ENCODE measurements around the gene THSD4. TPM values are rescaled to one million over a fixed set of nuclear protein-coding genes. Genes with fewer than 3 reads are reported as not detected.

The THSD4 gene
- total RNA-seq (2012; rRNA removed) (25.5 and 31.1 TPM in 2 replicates), polyA plus RNA-seq (2012; rRNA removed) (30.5 and 31.1 TPM in 2 replicates), Bru-seq, nascent RNA (percentile 95 among the genes with signal in this experiment), BruChase-seq, experiment 1, labeled RNA remaining after a 6-hour chase (percentile 93 among the genes with signal in this experiment), BruChase-seq, experiment 2, labeled RNA remaining after a 2-hour chase (percentile 96 among the genes with signal in this experiment)
- polyA plus RNA-seq (2012; cell fraction: cytosol; rRNA removed) = 21.7 and 44.3 TPM in 2 replicates
- polyA plus RNA-seq (2012; cell fraction: nucleus; rRNA removed; ENCODE audit: low replicate concordance) = 38.0 and 45.5 TPM in 2 replicates
- long read RNA-seq, partial matches to known transcripts = 46 of 98 reads
- long read RNA-seq, other reads (novel, unspliced or antisense) = 52 of 98 reads

- H2BK20ac ChIP-seq (ENCODE audit: low read depth, low read length) = peak within 1 kb of the TSS; percentile 82
Observed at GRCh38 chr15:71114887-71115566, at the start of gene THSD4. Gene THSD4, plus strand, starts transcription at chr15:71115471.

More at GRCh38 chr15:71114887-71115566, at the start of gene THSD4:
- Histone ChIP-seq H3K23ac (ENCODE audit: low read depth, low read length) (peak within 1 kb of the TSS; percentile 92), H3K4ac (ENCODE audit: low read depth, low read length) (peak within 1 kb of the TSS; percentile 82), H2AK9ac (replicated peaks; ENCODE audit: low read depth, low read length, poor library complexity) (peak within 1 kb of the TSS; percentile 94), H2BK120ac (ENCODE audit: low read depth, low read length) (peak within 1 kb of the TSS; percentile 97), H2AFZ (replicated peaks; ENCODE audit: low read length, poor library complexity) (peak within 1 kb of the TSS; percentile 88), H4K20me1 (ENCODE audit: insufficient read depth, low read length) (no peaks in the 10 kb centered on the region), H3K9ac (ENCODE audit: low read depth, low read length) (peak within 1 kb of the TSS; percentile 77), H2BK5ac (ENCODE audit: low read depth, low read length, poor library complexity, severe bottlenecking) (peak within 1 kb of the TSS; percentile 91), H3K9me3 (ENCODE audit: control insufficient read depth, insufficient read depth, low read length) (no peaks in the 10 kb centered on the region), H3K4me1 (ENCODE audit: control insufficient read depth, insufficient read depth, low read length) (peaks cover 19% of the 10 kb centered on the region), H3K9me1 (ENCODE audit: insufficient read depth, low read length) (peaks cover 10% of the 10 kb centered on the region), H2AK5ac (ENCODE audit: low read depth, low read length) (peak within 1 kb of the TSS; percentile 93), H3K27ac (ENCODE audit: insufficient read depth, low read length) (peak within 1 kb of the TSS; percentile 92), H4K8ac (ENCODE audit: low read depth in 2 of 2, low read length in 2 of 2) (peak within 1 kb of the TSS; percentile 72 to 89), H3K56ac (ENCODE audit: extremely low read depth, insufficient read depth, low read length) (peak within 1 kb of the TSS; percentile 67), H3K27me3 (ENCODE audit: control insufficient read depth, insufficient read depth, low read length) (no peaks in the 10 kb centered on the region), H2BK15ac (ENCODE audit: low read depth, low read length) (peak within 1 kb of the TSS; percentile 80; the same call in 2 of the 3 replicates), H3K36me3 (ENCODE audit: control insufficient read depth, insufficient read depth, low read length) (peaks cover 3% of the 10 kb centered on the region; the same call in 1 of the 2 replicates), H3K4me3 (ENCODE audit: insufficient read depth, low read depth, low read length) (peak within 1 kb of the TSS; percentile 96), H4K5ac (ENCODE audit: low read depth, low read length) (peak within 1 kb of the TSS; percentile 89), H3K79me1 (ENCODE audit: low read depth in 1 of 2, low read length in 2 of 2) (peaks cover 23 to 48% of the 10 kb centered on the region in 2 experiments), H3K4me2 (ENCODE audit: low read depth, low read length) (peak within 1 kb of the TSS; percentile 82), H3K18ac (ENCODE audit: low read depth, low read length) (peak within 1 kb of the TSS; percentile 86), H4K91ac (ENCODE audit: insufficient read depth, low read depth, low read length) (peak within 1 kb of the TSS; percentile 86), H3K14ac (replicated peaks; ENCODE audit: low read depth, low read length) (peak within 1 kb of the TSS; percentile 93)
- in situ Hi-C loops (cut with MboI; ENCODE audit: low sequenced_read_pairs) (loop anchor here (5.0 kb wide), 3 partner anchors 103 to 692 kb away; no protein-coding TSS in a partner anchor), intact Hi-C loops (cut with micrococcal nuclease) (loop anchor here (1.0 to 5.0 kb wide), 3 partner anchors 102 to 325 kb away; no protein-coding TSS in a partner anchor), dilution Hi-C loops (cut with HindIII; ENCODE audit: low sequenced_read_pairs, unreplicated experiment) (no loop called here)
- TF ChIP-seq MAZ (IDR thresholded peaks at IDR 0.05; ENCODE audit: borderline replicate concordance, low read depth, low read length) (peak; percentile 91), FOS (IDR thresholded peaks at IDR 0.05; ENCODE audit: low read depth, low read length) (0 out of 2 replicates have a peak, but pooled peaks have one; percentile 2), NFE2L2 (IDR thresholded peaks at IDR 0.05; ENCODE audit: low read depth, low read length) (no peak), RAD21 (IDR thresholded peaks at IDR 0.05; ENCODE audit: low read length) (peak; percentile 76), SMC3 (IDR thresholded peaks at IDR 0.05; ENCODE audit: low read depth, low read length) (peak; percentile 81), BHLHE40 (IDR thresholded peaks at IDR 0.05; ENCODE audit: low read depth, low read length) (no peak), MAFK (IDR thresholded peaks at IDR 0.05; ENCODE audit: low read depth, low read length) (no peak)
- TF ChIP-seq, protein P1, sequence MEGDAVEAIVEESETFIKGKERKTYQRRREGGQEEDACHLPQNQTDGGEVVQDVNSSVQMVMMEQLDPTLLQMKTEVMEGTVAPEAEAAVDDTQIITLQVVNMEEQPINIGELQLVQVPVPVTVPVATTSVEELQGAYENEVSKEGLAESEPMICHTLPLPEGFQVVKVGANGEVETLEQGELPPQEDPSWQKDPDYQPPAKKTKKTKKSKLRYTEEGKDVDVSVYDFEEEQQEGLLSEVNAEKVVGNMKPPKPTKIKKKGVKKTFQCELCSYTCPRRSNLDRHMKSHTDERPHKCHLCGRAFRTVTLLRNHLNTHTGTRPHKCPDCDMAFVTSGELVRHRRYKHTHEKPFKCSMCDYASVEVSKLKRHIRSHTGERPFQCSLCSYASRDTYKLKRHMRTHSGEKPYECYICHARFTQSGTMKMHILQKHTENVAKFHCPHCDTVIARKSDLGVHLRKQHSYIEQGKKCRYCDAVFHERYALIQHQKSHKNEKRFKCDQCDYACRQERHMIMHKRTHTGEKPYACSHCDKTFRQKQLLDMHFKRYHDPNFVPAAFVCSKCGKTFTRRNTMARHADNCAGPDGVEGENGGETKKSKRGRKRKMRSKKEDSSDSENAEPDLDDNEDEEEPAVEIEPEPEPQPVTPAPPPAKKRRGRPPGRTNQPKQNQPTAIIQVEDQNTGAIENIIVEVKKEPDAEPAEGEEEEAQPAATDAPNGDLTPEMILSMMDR (conservative IDR thresholded peaks at IDR 0.05; ENCODE audit: low read depth, low read length) = peak; percentile 85
- CTCF ChIA-PET = interaction anchor here (0.7 kb wide), 1 partner anchor 12 kb away, joined by 4 read pairs; no protein-coding TSS in a partner anchor
- DNase-seq = peak; percentile 72
- no TSS peak for BruUV-seq (replicated peaks)
- 33% methylated on average over 19 of the region's 52 CpGs; no CpG with 5 or more reads in 1 of the 2 experiments for WGBS, 2 experiments (ENCODE audit: extremely low coverage in 2 of 2, insufficient read length in 1 of 2)
- ATAC-seq (ENCODE audit: low read depth) = peak; percentile 85
- POLR2A ChIA-PET (ENCODE audit: unreplicated experiment) = interaction anchor here (0.6 kb wide), 1 partner anchor 176 kb away, joined by 3 read pairs; no protein-coding TSS in a partner anchor

Measured in IMR-90 (cell line).